Activated CD4-positive, CD25-positive, alpha-beta regulatory T cell treated with anti-CD3 and anti-CD28 coated beads, Interleukin-2, amount 50 U/mL, for 16 hours (primary cell): ENCODE results near the gene APOL2.
"Not testable (repeated sequence)": the region's sequence is repeated elsewhere in the genome, so short reads cannot be mapped to it uniquely, and the experiment has no call there.

ENCODE experiments used
- DNase-seq: peaks from one replicate; pipeline ENCODE4 v3.0.0-alpha.2; 2020; ENCODE audit warnings: low read depth, low spot score

APOL2 gene, protein sequence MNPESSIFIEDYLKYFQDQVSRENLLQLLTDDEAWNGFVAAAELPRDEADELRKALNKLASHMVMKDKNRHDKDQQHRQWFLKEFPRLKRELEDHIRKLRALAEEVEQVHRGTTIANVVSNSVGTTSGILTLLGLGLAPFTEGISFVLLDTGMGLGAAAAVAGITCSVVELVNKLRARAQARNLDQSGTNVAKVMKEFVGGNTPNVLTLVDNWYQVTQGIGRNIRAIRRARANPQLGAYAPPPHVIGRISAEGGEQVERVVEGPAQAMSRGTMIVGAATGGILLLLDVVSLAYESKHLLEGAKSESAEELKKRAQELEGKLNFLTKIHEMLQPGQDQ

DNA sequence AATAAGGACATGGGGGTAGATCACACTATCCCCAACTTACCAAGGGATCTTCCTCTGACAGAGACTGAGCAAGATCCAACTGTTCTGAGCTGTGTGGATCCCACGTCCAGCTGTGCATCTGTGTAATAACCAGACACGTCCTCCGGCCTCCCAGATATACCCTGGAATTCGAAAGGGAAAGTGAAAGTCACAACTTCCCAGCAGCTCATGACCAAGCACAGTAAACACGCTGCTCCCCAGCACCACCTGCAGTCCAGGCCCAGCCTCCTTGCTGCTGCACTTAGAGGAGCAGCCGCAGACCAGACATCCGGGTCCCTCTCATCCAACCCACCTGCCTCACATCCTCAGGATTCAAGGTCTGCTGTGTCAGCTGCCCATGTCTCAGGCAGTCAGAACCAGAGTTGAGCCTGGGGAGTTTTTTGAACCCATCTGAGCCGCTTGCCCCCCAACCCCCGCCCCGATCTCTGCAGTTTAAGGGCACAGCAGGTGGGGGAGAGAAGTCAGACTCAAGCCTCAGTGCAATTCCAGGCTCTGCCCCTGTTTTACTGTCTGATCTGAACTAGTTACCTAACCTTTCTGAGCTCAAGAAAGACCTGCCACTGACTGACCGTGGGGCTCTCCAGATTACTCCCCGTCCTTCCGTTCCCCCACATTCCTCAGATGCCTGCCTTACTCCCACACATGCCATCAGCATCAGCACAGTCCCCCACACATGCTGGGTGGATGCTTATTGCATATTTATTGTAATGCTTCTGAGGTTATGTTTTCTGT lies at the start of gene APOL2:
Gene APOL2, minus strand, starts transcription at position 127 of the 771 bp plus-strand sequence. CDS start 6,365 bp downstream, outside the sequence.
- DNase-seq: peak; percentile 71

- DNase-seq: no peak
Observed at GRCh38 chr22:36288571-36289405, 49.5 kb upstream of the APOL2 start.

GRCh38 chr22:36287881-36288515 lies 48.7 kb upstream of the APOL2 start:
- DNase-seq: no peak

GRCh38 chr22:36286096-36286957 lies 47.0 kb upstream of the APOL2 start:
- peak; percentile 40 for DNase-seq

- DNase-seq: no peak
Observed at GRCh38 chr22:36285545-36285944, 46.2 kb upstream of the APOL2 start.

DNA sequence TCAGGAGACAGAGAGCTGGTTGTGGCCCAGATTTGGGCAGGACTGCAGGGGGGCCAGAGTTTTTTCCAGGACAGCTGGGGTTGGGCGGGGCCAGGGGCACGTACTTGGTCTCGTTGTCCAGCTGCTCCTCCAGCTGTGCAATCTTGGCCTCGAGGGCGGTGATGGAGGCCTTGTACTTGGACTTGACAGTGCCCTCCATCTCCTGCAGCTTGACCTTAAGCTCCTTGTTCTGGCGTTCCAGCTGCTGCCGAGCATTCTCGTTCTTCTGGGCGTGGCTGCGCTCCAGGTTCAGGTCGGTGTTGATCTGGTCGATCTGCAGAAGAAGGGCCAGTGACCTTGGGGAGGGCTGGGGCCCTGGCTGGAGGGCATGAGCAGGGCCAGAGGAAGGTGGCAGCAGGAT lies 45.7 kb upstream of the APOL2 start:
- DNase-seq: no peak

DNA sequence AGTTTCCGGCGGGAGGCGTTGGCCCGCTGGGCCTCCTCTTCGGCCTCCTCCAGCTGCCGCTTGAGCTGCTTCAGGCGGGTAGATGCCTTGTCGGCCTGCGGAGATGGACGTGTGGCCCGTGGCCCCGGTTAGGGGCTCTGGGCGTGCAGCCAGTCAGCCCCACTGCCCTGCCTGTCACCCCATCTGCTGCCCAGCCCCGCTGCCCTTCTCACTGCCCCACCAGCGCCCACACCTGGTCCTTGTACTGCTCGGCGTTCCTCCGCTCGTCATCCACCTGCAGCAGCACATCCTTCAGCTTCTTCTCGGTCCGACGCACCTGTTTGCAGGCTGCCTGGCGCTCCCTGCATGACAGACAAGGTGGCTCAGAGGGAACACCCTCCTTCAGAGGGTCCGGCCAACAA lies 44.8 kb upstream of the APOL2 start:
- DNase-seq: no peak

DNA sequence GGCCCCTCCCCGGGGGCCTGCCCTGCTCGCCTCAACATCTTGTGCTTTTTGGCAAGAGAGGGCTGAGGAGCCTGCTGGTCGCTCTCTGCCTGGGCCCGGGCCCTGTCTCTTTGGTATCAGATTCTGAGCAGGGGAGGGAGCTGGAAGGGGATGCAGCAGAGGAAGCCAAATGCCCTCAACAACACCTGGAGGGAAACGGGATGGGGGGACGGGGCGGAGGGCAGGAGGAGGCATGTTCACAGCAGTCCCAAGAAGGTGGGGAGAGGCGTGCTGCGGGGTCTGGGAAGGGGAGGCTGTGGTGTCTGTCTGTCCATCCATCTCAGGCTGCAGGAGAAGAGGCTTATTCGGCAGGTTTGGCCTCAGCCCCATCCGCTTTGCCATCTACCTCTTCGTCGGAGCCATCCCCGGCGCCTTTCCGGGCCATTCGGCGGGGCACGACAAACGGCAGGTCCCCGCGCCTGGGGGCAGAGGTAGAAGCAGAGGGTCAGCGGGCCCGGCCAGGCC lies 43.1 kb upstream of the APOL2 start:
- no peak for DNase-seq

DNA sequence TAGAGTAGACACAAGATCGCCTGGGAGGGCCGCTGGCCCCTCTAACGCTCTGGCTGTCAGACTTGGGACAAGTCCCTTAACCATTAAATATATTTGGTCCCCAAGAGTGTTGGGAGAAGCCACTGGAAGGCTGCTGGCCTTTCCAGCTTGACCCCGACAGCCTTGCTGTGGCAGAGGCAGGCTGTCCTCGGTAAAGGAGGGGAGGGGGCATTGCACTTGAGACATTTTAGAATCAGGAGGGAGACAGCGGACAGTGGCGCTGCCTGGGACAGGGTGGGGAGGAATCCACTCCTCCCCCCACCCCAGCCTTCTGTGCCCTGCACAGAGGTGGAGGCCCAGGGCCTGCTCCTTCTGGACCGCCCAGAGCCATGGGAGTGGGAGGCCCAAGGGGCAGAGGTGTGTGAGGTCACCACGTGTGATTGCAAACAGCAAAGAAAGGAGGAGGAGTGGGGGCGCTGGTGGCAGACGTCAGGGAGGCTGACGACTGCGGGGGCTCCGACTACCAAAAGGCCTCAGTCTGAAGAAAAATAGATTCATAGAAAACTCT lies 42.5 kb upstream of the APOL2 start:
- DNase-seq: no peak

DNA sequence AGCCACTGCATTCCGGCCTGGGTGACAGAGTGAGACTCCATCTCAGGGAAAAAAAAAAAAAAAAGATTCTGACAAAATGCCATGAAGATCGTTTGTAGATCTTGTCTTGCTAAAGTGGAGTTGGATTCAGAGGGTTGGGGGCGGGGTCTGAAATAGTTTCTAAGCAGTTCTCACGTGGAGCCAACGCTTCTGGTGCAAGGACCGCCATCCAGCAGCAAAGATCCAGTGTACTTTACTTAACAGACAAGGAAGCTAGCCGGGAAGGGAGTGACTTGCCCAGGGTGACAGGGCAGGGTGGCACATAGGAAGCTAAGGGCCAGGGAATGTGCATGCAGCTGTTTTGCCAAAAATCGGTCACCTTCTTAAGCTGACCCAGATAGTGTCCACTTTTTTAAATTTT lies 41.1 kb upstream of the APOL2 start:
- no peak for DNase-seq

DNA sequence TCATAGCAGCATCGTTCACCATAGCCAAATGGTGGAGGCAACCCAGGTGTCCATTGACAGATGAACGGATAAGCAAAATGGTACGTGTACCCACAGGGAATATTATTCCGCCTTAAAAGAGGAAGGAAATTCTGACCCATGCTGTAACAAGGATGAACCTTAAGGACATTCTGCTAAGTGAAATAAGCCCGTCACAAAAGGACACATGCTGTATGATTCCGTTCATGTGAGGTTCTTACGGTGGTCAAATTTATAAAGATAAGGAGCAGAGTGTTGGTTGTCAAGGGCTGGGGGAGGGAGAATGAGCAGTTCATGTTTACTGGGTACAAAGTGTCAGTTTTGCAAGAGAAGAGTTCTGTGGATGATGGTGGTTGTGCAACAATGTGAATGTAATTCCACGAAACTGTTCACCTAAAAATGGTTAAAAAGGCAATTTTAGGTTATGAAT lies 39.9 kb upstream of the APOL2 start:
- no peak for DNase-seq

GRCh38 chr22:36277482-36278291 lies 38.4 kb upstream of the APOL2 start:
- peak; percentile 31 for DNase-seq

GRCh38 chr22:36274531-36274930 lies 35.2 kb upstream of the APOL2 start:
- DNase-seq: no peak

- DNase-seq: not testable (repeated sequence)
Observed at GRCh38 chr22:36271951-36272350, 32.6 kb upstream of the APOL2 start.

GRCh38 chr22:36271231-36271630 lies 31.9 kb upstream of the APOL2 start:
- not testable (repeated sequence) for DNase-seq

- DNase-seq: no peak
Observed at GRCh38 chr22:36267896-36268485, 28.7 kb upstream of the APOL2 start.

DNA sequence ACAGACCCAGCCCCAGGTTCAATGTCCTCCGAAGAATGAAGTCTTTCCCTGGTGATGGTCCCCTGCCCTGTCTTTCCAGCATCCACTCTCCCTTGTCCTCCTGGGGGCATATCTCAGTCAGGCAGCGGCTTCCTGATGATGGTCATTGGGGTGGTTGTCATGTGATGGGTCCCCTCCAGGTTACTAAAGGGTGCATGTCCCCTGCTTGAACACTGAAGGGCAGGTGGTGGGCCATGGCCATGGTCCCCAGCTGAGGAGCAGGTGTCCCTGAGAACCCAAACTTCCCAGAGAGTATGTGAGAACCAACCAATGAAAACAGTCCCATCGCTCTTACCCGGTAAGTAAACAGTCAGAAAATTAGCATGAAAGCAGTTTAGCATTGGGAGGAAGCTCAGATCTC lies 27.7 kb upstream of the APOL2 start:
- DNase-seq: no peak

DNA sequence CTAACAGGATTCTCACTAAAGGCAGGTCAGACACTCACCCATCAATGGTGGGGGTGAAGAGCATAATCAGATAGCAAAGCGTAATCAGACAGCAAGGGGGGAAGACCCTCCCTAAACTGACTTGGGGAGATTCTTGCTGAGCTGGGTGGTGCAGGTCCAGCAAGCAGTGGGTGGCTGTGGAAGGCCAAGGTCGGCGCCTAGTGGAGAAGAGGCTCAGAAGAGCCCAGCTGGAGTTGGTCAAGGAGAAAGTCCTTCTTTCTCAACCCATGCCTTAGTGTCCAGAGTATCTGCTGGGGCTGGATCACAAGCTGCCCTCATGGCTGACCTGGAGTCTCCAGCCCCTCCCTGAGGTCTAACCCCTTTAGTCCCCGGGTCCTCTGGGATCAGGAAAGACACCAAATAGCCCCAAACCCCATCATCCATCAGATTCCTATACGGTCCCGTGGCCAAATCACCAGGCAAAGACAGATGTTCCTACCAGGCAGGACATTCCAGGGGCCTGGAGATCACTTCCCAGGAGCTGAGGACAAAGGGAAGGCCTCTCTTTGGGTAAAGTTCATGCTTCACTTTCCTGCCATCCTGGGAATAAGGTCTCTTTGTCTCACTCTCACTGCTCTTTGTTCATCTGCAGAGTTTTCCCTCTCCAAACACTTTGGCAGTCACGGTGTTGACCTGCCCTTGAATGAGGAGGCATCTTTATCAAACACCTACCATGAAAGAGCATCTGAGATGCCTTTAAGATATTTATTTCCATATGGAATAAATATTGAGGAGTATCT lies 24.7 kb upstream of the APOL2 start:
- DNase-seq: not testable (repeated sequence)
